Caco-2 (cell line): ENCODE data around the gene EZR. TPM values are rescaled to one million over a fixed set of nuclear protein-coding genes. Genes with fewer than 3 reads are reported as not detected.

Experiments used
- BruUV-seq: library from RNA; stranded (reverse); fragments of 400-500 nt; replicated peaks from 2 replicates; lab custom pipeline; 2021; lab: Mats Ljungman, UMichigan
- CTCF ChIA-PET: fragments of 300-600 bp; sonication (Branson Sonifier 250); formaldehyde crosslinking; loops from one replicate; lab custom pipeline; 2022; ENCODE audit warnings: antibody characterized with exemption; lab: Charles Lee
- POLR2A ChIA-PET: fragments of 300-600 bp; sonication (Branson Sonifier 250); formaldehyde crosslinking; loops from one replicate; lab custom pipeline; 2022; ENCODE audit warnings: antibody characterized with exemption; lab: Charles Lee
- DNase-seq, 2 experiments: peaks; one replicate each; pipeline versions ENCODE4 v3.0.0 to v3.0.0-alpha.2; 2020 to 2022
- H3K27me3 ChIP-seq: replicated peaks from 2 replicates; pipeline ENCODE4 v1.6.0; 2011; ENCODE audit warnings: low read length; ENCODE audit not compliant: control insufficient read depth, insufficient read depth
- H3K36me3 ChIP-seq: 2 replicates; pipeline ENCODE4 v1.5.1; 2011; ENCODE audit warnings: low read length; ENCODE audit not compliant: control insufficient read depth, insufficient read depth
- H3K4me1 ChIP-seq: fragments of 250-450 bp; sonication (Bioruptor Pico); 2 replicates; pipeline ENCODE4 v1.5.1; 2020; ENCODE audit warnings: mild to moderate bottlenecking
- H3K4me3 ChIP-seq: 2 replicates; pipeline ENCODE4 v1.5.1; 2011; ENCODE audit warnings: low read depth, mild to moderate bottlenecking, control low read depth, low read length
- H3K9me3 ChIP-seq: fragments of 250-450 bp; sonication (Bioruptor Pico); 2 replicates; pipeline ENCODE4 v1.5.1; 2020; ENCODE audit warnings: mild to moderate bottlenecking, moderate library complexity
- H3K27ac Mint-ChIP-seq: one replicate; pipeline ENCODE4 v1.8.0; 2022; ENCODE audit warnings: mixed read lengths; ENCODE audit not compliant: unreplicated experiment
- H3K27me3 Mint-ChIP-seq: one replicate; pipeline ENCODE4 v1.8.0; 2022; ENCODE audit warnings: mixed read lengths; ENCODE audit not compliant: insufficient read depth, unreplicated experiment
- H3K36me3 Mint-ChIP-seq: one replicate; pipeline ENCODE4 v1.8.0; 2022; ENCODE audit warnings: mild to moderate bottlenecking, mixed read lengths; ENCODE audit not compliant: insufficient read depth, unreplicated experiment
- H3K4me1 Mint-ChIP-seq: one replicate; pipeline ENCODE4 v1.8.0; 2022; ENCODE audit warnings: low read depth, mixed read lengths; ENCODE audit not compliant: unreplicated experiment
- H3K4me3 Mint-ChIP-seq: one replicate; pipeline ENCODE4 v1.8.0; 2022; ENCODE audit warnings: mild to moderate bottlenecking, moderate library complexity, mixed read lengths; ENCODE audit not compliant: unreplicated experiment
- H3K9me3 Mint-ChIP-seq: one replicate; pipeline ENCODE4 v1.8.0; 2022; ENCODE audit warnings: mixed read lengths; ENCODE audit not compliant: unreplicated experiment
- intact Hi-C: fragments of 100-400 bp; cut with micrococcal nuclease; formaldehyde crosslinking; loops from one replicate; pipeline ENCODE4 v1.10.0; 2022; ENCODE audit not compliant: unreplicated experiment
- total RNA-seq: library from RNA; stranded (reverse); gene quantifications from 2 replicates; pipeline ENCODE4 v1.2.3, GENCODE V29; 2022
- TF ChIP-seq, protein P1 (sequence below), 2 experiments: fragments of 200-600 bp in 1 of 2; IDR thresholded peaks; 1 replicate in 1 of 2; 2 replicates in 1 of 2; pipeline versions ENCODE4 v1.5.1 to v1.8.0; 2011 to 2022; ENCODE audit warnings: antibody characterized with exemption in 1 of 2, control low read depth in 1 of 2, inconsistent platforms in 1 of 2, low read depth in 1 of 2, low read length in 1 of 2, mild to moderate bottlenecking in 1 of 2, moderate library complexity in 1 of 2; ENCODE audit not compliant: insufficient read depth in 1 of 2, severe bottlenecking in 1 of 2, unreplicated experiment in 1 of 2

Gene EZR
- total RNA-seq, 1 experiment from 2014 or later, result 290 TPM

DNA sequence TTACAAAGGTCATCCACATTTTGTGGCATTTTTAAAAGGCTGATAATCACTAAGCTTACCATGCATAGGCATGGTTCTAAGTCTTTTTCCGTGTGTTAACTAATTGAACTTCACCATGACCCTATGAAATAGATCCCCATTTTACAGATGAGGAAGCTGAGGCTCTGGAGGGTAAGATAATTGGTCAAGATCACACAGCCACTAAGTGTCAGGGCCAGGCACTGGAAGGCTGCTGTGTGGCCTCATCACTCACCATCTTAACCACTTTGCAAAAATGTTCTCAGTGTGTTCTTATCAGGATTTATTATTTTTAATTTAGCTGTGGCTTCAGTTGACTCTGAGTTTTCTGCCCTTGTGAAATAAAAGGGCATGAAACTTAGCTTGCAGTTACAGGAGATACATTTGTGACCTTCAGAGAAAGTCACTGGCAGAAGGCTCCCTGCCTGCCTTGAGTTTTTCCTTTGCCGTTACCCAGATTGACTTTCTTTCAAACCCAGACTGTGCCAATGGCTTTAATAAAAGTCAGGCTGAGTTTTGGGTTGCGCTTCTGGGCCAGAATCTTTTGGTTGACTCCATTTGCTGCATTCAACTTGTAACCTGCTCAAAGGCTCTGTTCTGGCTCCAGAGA lies 82.0 kb downstream of the EZR start:
- Histone ChIP-seq H3K27me3 (no peaks in the 10 kb centered on the region), H3K4me1 (no peaks in the 10 kb centered on the region), H3K4me3 (no peak overlapping the region), H3K36me3 (no peaks in the 10 kb centered on the region), H3K9me3 (no peaks in the 10 kb centered on the region)
- H3K36me3 Mint-ChIP-seq, result peaks cover 5% of the 10 kb centered on the region
- no peaks in the 10 kb centered on the region for H3K27me3 Mint-ChIP-seq
- CTCF ChIA-PET, result no interaction called here
- BruUV-seq, result no TSS peak
- no peak overlapping the region for H3K4me3 Mint-ChIP-seq
- DNase-seq, result no peak
- H3K27ac Mint-ChIP-seq, result no peak overlapping the region
- H3K9me3 Mint-ChIP-seq, result peaks cover 15% of the 10 kb centered on the region
- TF ChIP-seq, protein P1, sequence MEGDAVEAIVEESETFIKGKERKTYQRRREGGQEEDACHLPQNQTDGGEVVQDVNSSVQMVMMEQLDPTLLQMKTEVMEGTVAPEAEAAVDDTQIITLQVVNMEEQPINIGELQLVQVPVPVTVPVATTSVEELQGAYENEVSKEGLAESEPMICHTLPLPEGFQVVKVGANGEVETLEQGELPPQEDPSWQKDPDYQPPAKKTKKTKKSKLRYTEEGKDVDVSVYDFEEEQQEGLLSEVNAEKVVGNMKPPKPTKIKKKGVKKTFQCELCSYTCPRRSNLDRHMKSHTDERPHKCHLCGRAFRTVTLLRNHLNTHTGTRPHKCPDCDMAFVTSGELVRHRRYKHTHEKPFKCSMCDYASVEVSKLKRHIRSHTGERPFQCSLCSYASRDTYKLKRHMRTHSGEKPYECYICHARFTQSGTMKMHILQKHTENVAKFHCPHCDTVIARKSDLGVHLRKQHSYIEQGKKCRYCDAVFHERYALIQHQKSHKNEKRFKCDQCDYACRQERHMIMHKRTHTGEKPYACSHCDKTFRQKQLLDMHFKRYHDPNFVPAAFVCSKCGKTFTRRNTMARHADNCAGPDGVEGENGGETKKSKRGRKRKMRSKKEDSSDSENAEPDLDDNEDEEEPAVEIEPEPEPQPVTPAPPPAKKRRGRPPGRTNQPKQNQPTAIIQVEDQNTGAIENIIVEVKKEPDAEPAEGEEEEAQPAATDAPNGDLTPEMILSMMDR (IDR thresholded peaks at IDR 0.05; ENCODE audit: insufficient read depth in 1 of 2, low read depth in 1 of 2, low read length in 1 of 2, severe bottlenecking in 1 of 2, unreplicated experiment in 1 of 2), result no peak
- no peaks in the 10 kb centered on the region for H3K4me1 Mint-ChIP-seq
- POLR2A ChIA-PET, result no interaction called here
- intact Hi-C loops, result no loop called here

DNA sequence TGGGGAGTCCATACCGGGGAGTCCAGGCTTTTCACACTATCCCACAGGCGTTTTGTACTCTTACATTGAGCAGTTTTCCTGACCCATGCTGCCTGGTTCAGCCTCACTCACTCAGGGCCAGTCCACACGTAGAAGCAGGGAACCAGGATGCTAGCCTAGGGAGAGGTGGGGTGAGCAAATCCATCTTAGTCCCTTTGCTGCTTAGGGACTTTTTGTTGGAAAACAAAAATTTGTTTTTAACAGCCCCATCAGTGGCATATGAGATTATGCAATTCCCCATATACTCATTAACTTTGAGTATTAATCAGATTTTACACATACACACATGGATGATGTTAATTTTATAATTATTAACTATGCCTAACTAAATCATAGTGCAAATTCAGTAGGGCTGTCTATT lies 84.2 kb downstream of the EZR start:
- Mint-ChIP-seq H3K4me1 (no peaks in the 10 kb centered on the region), H3K9me3 (peaks cover 21% of the 10 kb centered on the region), H3K27ac (no peak overlapping the region), H3K36me3 (peaks cover 5% of the 10 kb centered on the region), H3K4me3 (no peak overlapping the region), H3K27me3 (no peaks in the 10 kb centered on the region)
- BruUV-seq, result no TSS peak
- TF ChIP-seq, protein P1 (IDR thresholded peaks at IDR 0.05; ENCODE audit: insufficient read depth in 1 of 2, low read depth in 1 of 2, low read length in 1 of 2, severe bottlenecking in 1 of 2, unreplicated experiment in 1 of 2), result no peak
- intact Hi-C loops, result no loop called here
- ChIA-PET CTCF (no interaction called here), POLR2A (no interaction called here)
- no peaks in the 10 kb centered on the region for H3K36me3 ChIP-seq
- no peak for DNase-seq
- peaks cover 5% of the 10 kb centered on the region; the same call in 1 of the 2 replicates for H3K9me3 ChIP-seq
- H3K27me3 ChIP-seq, result no peaks in the 10 kb centered on the region
- H3K4me3 ChIP-seq, result no peak overlapping the region
- no peaks in the 10 kb centered on the region for H3K4me1 ChIP-seq

DNA sequence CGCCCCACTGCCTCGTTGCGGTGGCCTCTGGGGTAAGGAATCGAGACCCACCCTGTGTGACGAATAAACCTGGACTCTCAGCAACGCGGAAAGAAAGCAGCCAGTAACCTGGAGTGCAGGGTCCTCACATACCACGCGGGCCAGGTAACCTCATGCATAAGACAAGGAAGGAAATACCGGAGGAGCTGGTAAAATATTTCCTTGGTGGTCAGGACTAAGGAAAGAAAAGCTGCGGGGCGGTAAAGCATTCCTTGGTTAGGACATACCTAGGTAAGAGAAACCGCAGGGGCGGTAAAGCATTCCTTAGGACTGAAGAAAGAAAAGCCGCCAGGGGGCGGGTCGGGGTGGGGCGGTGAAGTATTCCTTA lies 88.6 kb downstream of the EZR start:
- Histone ChIP-seq H3K9me3 (peaks cover 6% of the 10 kb centered on the region; the same call in 1 of the 2 replicates), H3K4me3 (no peak overlapping the region), H3K36me3 (no peaks in the 10 kb centered on the region), H3K27me3 (no peaks in the 10 kb centered on the region), H3K4me1 (no peaks in the 10 kb centered on the region)
- Mint-ChIP-seq H3K4me3 (no peak overlapping the region), H3K27ac (no peak overlapping the region), H3K4me1 (no peaks in the 10 kb centered on the region), H3K9me3 (peaks cover 10% of the 10 kb centered on the region), H3K27me3 (no peaks in the 10 kb centered on the region), H3K36me3 (no peaks in the 10 kb centered on the region)
- TF ChIP-seq, protein P1 (IDR thresholded peaks at IDR 0.05; ENCODE audit: insufficient read depth in 1 of 2, low read depth in 1 of 2, low read length in 1 of 2, severe bottlenecking in 1 of 2, unreplicated experiment in 1 of 2), result no peak
- intact Hi-C loops, result no loop called here
- DNase-seq, result no peak
- ChIA-PET POLR2A (no interaction called here), CTCF (no interaction called here)
- no TSS peak for BruUV-seq
